HFFc6 (cell line): Measurements from ENCODE around the gene CDH23. TPM values are rescaled to one million over a fixed set of nuclear protein-coding genes. Genes with fewer than 3 reads are reported as not detected.
A peak's percentile ranks its signal among the peaks of the same experiment; 100 is the strongest.

Source experiments
- DNase-seq: peaks from one replicate; pipeline ENCODE4 v3.0.0-alpha.2; 2018
- H3K27ac Mint-ChIP-seq: 2 replicates; pipeline ENCODE4 v1.8.0; 2020; ENCODE audit warnings: mild to moderate bottlenecking, mixed read lengths
- H3K27me3 Mint-ChIP-seq: 2 replicates; pipeline ENCODE4 v1.8.0; 2021; ENCODE audit warnings: mild to moderate bottlenecking, moderate library complexity, mixed read lengths; ENCODE audit not compliant: insufficient read depth
- H3K36me3 Mint-ChIP-seq: 2 replicates; pipeline ENCODE4 v1.8.0; 2021; ENCODE audit warnings: low read depth, mixed read lengths
- H3K4me1 Mint-ChIP-seq: 2 replicates; pipeline ENCODE4 v1.8.0; 2020; ENCODE audit warnings: low read depth, mixed read lengths
- H3K4me3 Mint-ChIP-seq: 2 replicates; pipeline ENCODE4 v1.8.0; 2020; ENCODE audit warnings: mild to moderate bottlenecking, moderate library complexity, mixed read lengths
- H3K9me3 Mint-ChIP-seq: 2 replicates; pipeline ENCODE4 v1.8.0; 2020; ENCODE audit warnings: mild to moderate bottlenecking, mixed read lengths
- total RNA-seq, 6 experiments: library from RNA; stranded (reverse); fragmentation: NEBNext Ultra II Directional; extraction: Animal tissue kit (Norgen Biotek cat#: 25700); gene quantifications; 2 replicates in 1 of 6; 3 replicates in 5 of 6; pipeline ENCODE4 v1.2.3, GENCODE V29; 2021
- TF ChIP-seq, protein P1 (sequence below): fragments of 200-600 bp; sonication (generic); IDR thresholded peaks from 2 replicates; pipeline ENCODE4 v1.5.0; 2021; ENCODE audit warnings: antibody characterized with exemption, mild to moderate bottlenecking

Gene CDH23
- total RNA-seq, 6 experiments from 2014 or later: 0.02 to 0.11 (median 0.04) TPM; not detected in 2

GRCh38 chr10:71854031-71854430 lies 457.3 kb downstream of the CDH23 start:
- Mint-ChIP-seq H3K27me3 (peaks cover 5% of the 10 kb centered on the region), H3K27ac (no peak overlapping the region), H3K36me3 (peaks cover 10% of the 10 kb centered on the region), H3K9me3 (no peaks in the 10 kb centered on the region), H3K4me1 (peaks cover 26% of the 10 kb centered on the region), H3K4me3 (no peak overlapping the region)
- TF ChIP-seq, protein P1, sequence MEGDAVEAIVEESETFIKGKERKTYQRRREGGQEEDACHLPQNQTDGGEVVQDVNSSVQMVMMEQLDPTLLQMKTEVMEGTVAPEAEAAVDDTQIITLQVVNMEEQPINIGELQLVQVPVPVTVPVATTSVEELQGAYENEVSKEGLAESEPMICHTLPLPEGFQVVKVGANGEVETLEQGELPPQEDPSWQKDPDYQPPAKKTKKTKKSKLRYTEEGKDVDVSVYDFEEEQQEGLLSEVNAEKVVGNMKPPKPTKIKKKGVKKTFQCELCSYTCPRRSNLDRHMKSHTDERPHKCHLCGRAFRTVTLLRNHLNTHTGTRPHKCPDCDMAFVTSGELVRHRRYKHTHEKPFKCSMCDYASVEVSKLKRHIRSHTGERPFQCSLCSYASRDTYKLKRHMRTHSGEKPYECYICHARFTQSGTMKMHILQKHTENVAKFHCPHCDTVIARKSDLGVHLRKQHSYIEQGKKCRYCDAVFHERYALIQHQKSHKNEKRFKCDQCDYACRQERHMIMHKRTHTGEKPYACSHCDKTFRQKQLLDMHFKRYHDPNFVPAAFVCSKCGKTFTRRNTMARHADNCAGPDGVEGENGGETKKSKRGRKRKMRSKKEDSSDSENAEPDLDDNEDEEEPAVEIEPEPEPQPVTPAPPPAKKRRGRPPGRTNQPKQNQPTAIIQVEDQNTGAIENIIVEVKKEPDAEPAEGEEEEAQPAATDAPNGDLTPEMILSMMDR: no peak
- DNase-seq: peak; percentile 34

- Mint-ChIP-seq H3K4me3 (no peak overlapping the region), H3K27me3 (peaks cover 5% of the 10 kb centered on the region; the same call in 1 of the 2 replicates), H3K36me3 (no peaks in the 10 kb centered on the region), H3K27ac (no peak overlapping the region), H3K9me3 (no peaks in the 10 kb centered on the region), H3K4me1 (peaks cover 28% of the 10 kb centered on the region)
- TF ChIP-seq, protein P1: no peak
- no peak for DNase-seq
Observed at GRCh38 chr10:71856619-71857018, 459.9 kb downstream of the CDH23 start.

- H3K4me3 Mint-ChIP-seq: no peak overlapping the region
- TF ChIP-seq, protein P1: no peak
- H3K27me3 Mint-ChIP-seq: peaks cover 5% of the 10 kb centered on the region; the same call in 1 of the 2 replicates
- no peak for DNase-seq
- H3K36me3 Mint-ChIP-seq: no peaks in the 10 kb centered on the region
- no peak overlapping the region; the same call in 1 of the 2 replicates for H3K27ac Mint-ChIP-seq
- H3K9me3 Mint-ChIP-seq: no peaks in the 10 kb centered on the region
- H3K4me1 Mint-ChIP-seq: peaks cover 32% of the 10 kb centered on the region
Observed at GRCh38 chr10:71857934-71858890, 461.5 kb downstream of the CDH23 start.

DNA sequence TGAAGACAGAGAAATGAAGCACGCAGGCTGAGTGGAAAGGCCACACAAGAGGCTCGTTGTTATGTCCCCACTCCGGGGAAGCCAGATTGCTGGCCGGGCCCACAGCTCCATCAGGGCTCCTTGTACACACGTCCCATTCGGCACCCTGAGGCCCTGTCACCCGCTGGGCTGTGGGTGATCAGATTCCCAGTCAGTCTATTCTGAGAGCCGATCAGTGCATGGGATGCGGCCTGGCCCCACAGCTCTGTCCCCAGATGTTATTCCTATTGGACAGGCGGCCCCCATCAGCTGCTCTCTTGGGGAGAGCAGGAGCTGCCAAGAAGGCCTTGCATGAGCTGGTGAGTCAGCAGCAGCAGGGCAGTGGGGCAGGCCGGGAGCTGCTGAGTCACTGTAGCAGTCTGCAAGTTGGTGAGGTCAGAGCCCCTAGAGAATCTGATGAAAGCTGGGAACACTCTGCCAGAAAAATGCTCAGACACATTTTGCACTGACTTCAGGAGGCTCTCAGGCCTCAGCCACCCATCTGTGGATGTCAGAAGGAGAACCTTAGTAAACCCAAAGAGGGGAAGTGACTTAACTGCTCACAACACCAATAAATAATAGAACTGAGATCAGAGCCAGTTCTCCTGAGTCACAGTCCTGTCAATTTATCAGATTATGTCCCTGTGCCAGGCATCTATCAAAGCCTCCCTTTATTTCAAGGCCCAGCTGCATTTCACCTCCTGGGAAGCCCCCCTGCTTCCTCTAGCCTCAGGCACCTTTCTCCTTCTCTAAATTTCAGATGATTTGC lies 463.7 kb downstream of the CDH23 start:
- peaks cover 35% of the 10 kb centered on the region for H3K4me1 Mint-ChIP-seq
- H3K36me3 Mint-ChIP-seq: no peaks in the 10 kb centered on the region
- TF ChIP-seq, protein P1: no peak
- H3K4me3 Mint-ChIP-seq: peak overlapping the region; percentile 74
- H3K27ac Mint-ChIP-seq: peak overlapping the region; percentile 99
- H3K9me3 Mint-ChIP-seq: no peaks in the 10 kb centered on the region
- no peaks in the 10 kb centered on the region; the same call in 1 of the 2 replicates for H3K27me3 Mint-ChIP-seq
- DNase-seq: peak; percentile 100

- Mint-ChIP-seq H3K36me3 (no peaks in the 10 kb centered on the region), H3K9me3 (no peaks in the 10 kb centered on the region), H3K27ac (no peak overlapping the region), H3K27me3 (peaks cover 3% of the 10 kb centered on the region; the same call in 1 of the 2 replicates), H3K4me3 (no peak overlapping the region), H3K4me1 (peaks cover 42% of the 10 kb centered on the region)
- DNase-seq: no peak
- TF ChIP-seq, protein P1: no peak
Observed at GRCh38 chr10:71863203-71863602, 466.5 kb downstream of the CDH23 start.
